H1 (cell line): ENCODE measurements around the gene MOK. TPM values are rescaled to one million over a fixed set of nuclear protein-coding genes. Genes with fewer than 3 reads are reported as not detected.
A peak's percentile ranks its signal among the peaks of the same experiment; 100 is the strongest.

Experiments
- CTCF ChIA-PET: fragments of 300-600 bp; sonication (Branson Sonifier 250); formaldehyde crosslinking; loops from one replicate; lab custom pipeline; 2021; ENCODE audit not compliant: partially characterized antibody; lab: Charles Lee
- POLR2A ChIA-PET: fragments of 300-600 bp; sonication (Branson Sonifier 250); formaldehyde crosslinking; loops from one replicate; lab custom pipeline; 2021; ENCODE audit warnings: inconsistent platforms; ENCODE audit not compliant: partially characterized antibody; lab: Charles Lee
- DNase-seq, 2 experiments: peaks; one replicate each; pipeline versions ENCODE4 v3.0.0 to v3.0.0-alpha.2; 2010 to 2022; ENCODE audit warnings: low spot score in 2 of 2, low read depth in 1 of 2, mixed read lengths in 1 of 2
- FAIRE-seq: peaks from 2 replicates; lab custom pipeline; 2011; peaks lifted over from hg19 to GRCh38; lab: Jason Lieb, UNC
- H2AFZ ChIP-seq: 2 replicates; pipeline ENCODE4 v1.8.1; 2012; ENCODE audit warnings: low read length, inconsistent platforms
- H2AK5ac ChIP-seq: 2 replicates; pipeline ENCODE4 v1.6.1; 2013; ENCODE audit warnings: low read depth, low read length
- H2BK120ac ChIP-seq: replicated peaks from 2 replicates; pipeline ENCODE3; 2013; ENCODE audit warnings: low read depth, low read length, inconsistent platforms
- H2BK12ac ChIP-seq: 2 replicates; pipeline ENCODE4 v1.6.1; 2013; ENCODE audit warnings: low read depth, low read length
- H2BK15ac ChIP-seq: 2 replicates; pipeline ENCODE4 v1.6.1; 2013; ENCODE audit warnings: low read length
- H2BK20ac ChIP-seq: 2 replicates; pipeline ENCODE4 v1.6.1; 2013; ENCODE audit warnings: low read length
- H2BK5ac ChIP-seq: 2 replicates; pipeline ENCODE4 v1.6.1; 2013; ENCODE audit warnings: low read depth, low read length
- H3K14ac ChIP-seq: 2 replicates; pipeline ENCODE4 v1.6.1; 2013; ENCODE audit warnings: inconsistent platforms; ENCODE audit not compliant: insufficient read length
- H3K18ac ChIP-seq: 2 replicates; pipeline ENCODE4 v1.6.1; 2013; ENCODE audit warnings: low read length; ENCODE audit errors: extremely low read depth
- H3K23ac ChIP-seq: 2 replicates; pipeline ENCODE4 v1.6.1; 2013; ENCODE audit warnings: inconsistent platforms; ENCODE audit not compliant: insufficient read length
- H3K23me2 ChIP-seq: 2 replicates; pipeline ENCODE4 v1.6.1; 2013; ENCODE audit warnings: low read depth, low read length
- H3K27ac ChIP-seq: 2 replicates; pipeline ENCODE4 v1.6.1; 2011; ENCODE audit warnings: low read depth, low read length, inconsistent platforms
- H3K27me3 ChIP-seq, 4 experiments: replicated peaks in 1 of 4; 1 replicate in 1 of 4; 2 replicates in 3 of 4; pipeline versions ENCODE4 v1.6.1 to v1.8.1; 2011 to 2013; ENCODE audit warnings: low read length in 3 of 4, mild to moderate bottlenecking in 3 of 4, inconsistent platforms in 2 of 4, mixed read lengths in 2 of 4, moderate library complexity in 1 of 4; ENCODE audit not compliant: control insufficient read depth in 3 of 4, insufficient read depth in 3 of 4; ENCODE audit errors: extremely low read depth in 1 of 4
- H3K36me3 ChIP-seq, 4 experiments: 2 replicates each; pipeline versions ENCODE4 v1.6.1 to v1.8.1; 2011 to 2013; ENCODE audit warnings: mild to moderate bottlenecking in 4 of 4, low read length in 3 of 4, moderate library complexity in 2 of 4, control low read depth in 1 of 4, inconsistent platforms in 1 of 4; ENCODE audit not compliant: insufficient read depth in 4 of 4, control insufficient read depth in 2 of 4
- H3K4ac ChIP-seq: replicated peaks from 2 replicates; pipeline ENCODE3; 2013; ENCODE audit warnings: low read length, low read depth, mixed read lengths, inconsistent platforms; ENCODE audit not compliant: insufficient read length
- H3K4me1 ChIP-seq, 4 experiments: replicated peaks in 1 of 4; 1 replicate in 1 of 4; 2 replicates in 3 of 4; pipeline versions ENCODE4 v1.6.1 to v1.8.1; 2011 to 2013; ENCODE audit warnings: low read length in 3 of 4, inconsistent platforms in 2 of 4, mixed read lengths in 1 of 4; ENCODE audit not compliant: insufficient read depth in 4 of 4, control insufficient read depth in 3 of 4
- H3K4me2 ChIP-seq, 2 experiments: 2 replicates each; pipeline versions ENCODE4 v1.6.1 to v1.8.1; 2011 to 2013; ENCODE audit warnings: low read depth in 2 of 2, low read length in 2 of 2, control low read depth in 1 of 2, inconsistent platforms in 1 of 2, mild to moderate bottlenecking in 1 of 2; ENCODE audit not compliant: insufficient read depth in 1 of 2
- H3K4me3 ChIP-seq, 4 experiments: fragments of 200-600, 300-600 bp in 1 of 4; sonication (generic), shearing (Covaris generic), sonication (Bioruptor Twin) in 1 of 4; 2 replicates each; pipeline versions ENCODE4 v1.5.1 to v1.8.1; 2011 to 2016; ENCODE audit warnings: low read length in 4 of 4, low read depth in 3 of 4, control low read depth in 2 of 4, inconsistent platforms in 2 of 4, mild to moderate bottlenecking in 2 of 4, mixed read lengths in 1 of 4, moderate library complexity in 1 of 4; ENCODE audit not compliant: insufficient read depth in 2 of 4; ENCODE audit errors: extremely low read depth in 1 of 4
- H3K56ac ChIP-seq: replicated peaks from 2 replicates; pipeline ENCODE3; 2013; ENCODE audit warnings: low read depth, mild to moderate bottlenecking, mixed read lengths, low read length, inconsistent platforms; ENCODE audit not compliant: insufficient read length
- H3K79me1 ChIP-seq: 2 replicates; pipeline ENCODE4 v1.6.1; 2013; ENCODE audit warnings: low read depth, low read length, control low read depth
- H3K79me2 ChIP-seq, 2 experiments: 2 replicates each; pipeline versions ENCODE4 v1.6.1 to v1.8.1; 2012 to 2013; ENCODE audit warnings: low read length in 2 of 2, mild to moderate bottlenecking in 2 of 2, inconsistent platforms in 1 of 2; ENCODE audit not compliant: insufficient read depth in 2 of 2, control insufficient read depth in 1 of 2
- H3K9ac ChIP-seq, 4 experiments: replicated peaks in 1 of 4; 1 replicate in 1 of 4; 2 replicates in 3 of 4; pipeline versions ENCODE4 v1.6.1 to v1.8.1; 2011 to 2013; ENCODE audit warnings: low read depth in 3 of 4, low read length in 3 of 4, control low read depth in 2 of 4, mild to moderate bottlenecking in 2 of 4, moderate library complexity in 2 of 4, inconsistent platforms in 1 of 4; ENCODE audit errors: extremely low read depth in 1 of 4
- H3K9me3 ChIP-seq, 2 experiments: 2 replicates each; pipeline versions ENCODE4 v1.6.1 to v1.8.1; 2012 to 2013; ENCODE audit warnings: mild to moderate bottlenecking in 2 of 2, moderate library complexity in 2 of 2, control low read depth in 1 of 2, inconsistent platforms in 1 of 2, low read depth in 1 of 2, low read length in 1 of 2, mixed read lengths in 1 of 2; ENCODE audit not compliant: insufficient read depth in 2 of 2
- H4K20me1 ChIP-seq, 2 experiments: replicated peaks in 1 of 2; 2 replicates each; pipeline versions ENCODE3 to v1.8.1; 2011 to 2013; ENCODE audit warnings: inconsistent platforms in 2 of 2, low read length in 2 of 2, mild to moderate bottlenecking in 1 of 2; ENCODE audit not compliant: insufficient read depth in 2 of 2, control insufficient read depth in 1 of 2
- H4K5ac ChIP-seq: 2 replicates; pipeline ENCODE4 v1.6.1; 2013; ENCODE audit warnings: low read length, low read depth, mixed read lengths, inconsistent platforms; ENCODE audit not compliant: insufficient read length
- H4K8ac ChIP-seq: 2 replicates; pipeline ENCODE4 v1.8.0; 2013; ENCODE audit warnings: mild to moderate bottlenecking, moderate library complexity, low read length, inconsistent platforms; ENCODE audit not compliant: insufficient read depth; ENCODE audit errors: extremely low read depth
- H4K91ac ChIP-seq: replicated peaks from 2 replicates; pipeline ENCODE3; 2013; ENCODE audit warnings: low read length, mixed read lengths, inconsistent platforms; ENCODE audit not compliant: insufficient read length
- HDAC6 ChIP-seq: IDR thresholded peaks from one replicate; pipeline ENCODE4 v1.7.1; 2012; ENCODE audit warnings: low read depth, mild to moderate bottlenecking, inconsistent platforms, low read length, moderate library complexity
- WGBS, 2 experiments: shearing (Covaris generic) in 1 of 2; methylation state at CpG; one replicate each; pipeline versions ENCODE4 v1.1.6 to v1.1.7; 2013 to 2015; ENCODE audit warnings: low lambda C conversion rate in 2 of 2, mixed read lengths in 2 of 2, inconsistent platforms in 1 of 2, low coverage in 1 of 2, missing lambda C conversion rate in 1 of 2; ENCODE audit not compliant: insufficient replicate concordance in 2 of 2, insufficient coverage in 1 of 2, insufficient read length in 1 of 2; ENCODE audit errors: extremely low coverage in 1 of 2, missing lambda C conversion rate in 1 of 2; 5-methylcytosine and 5-hydroxymethylcytosine counted together
- polyA plus RNA-seq, 7 experiments: library from polyadenylated mRNA; depleted of rRNA in 3 of 7; stranded (reverse) in 5 of 7; unstranded in 2 of 7; fragments of >200 nt in 5 of 7; fragments of 200-250 nt in 2 of 7; gene quantifications; 1 replicate in 5 of 7; 2 replicates in 1 of 7; 4 replicates in 1 of 7; pipeline versions ENCODE4 v1.2.1 to v1.2.3, GENCODE V29; 2011 to 2013; ENCODE audit warnings: missing spikeins in 2 of 7, mixed read lengths in 2 of 7
- total RNA-seq: library from RNA; stranded (reverse); fragmentation: NEBNext Ultra II Directional; extraction: Animal tissue kit (Norgen Biotek cat#: 25700); gene quantifications from 2 replicates; pipeline ENCODE4 v1.2.1, GENCODE V29; 2021
- TF ChIP-seq, protein P1 (sequence below), 3 experiments: IDR thresholded peaks; 1 replicate in 2 of 3; 2 replicates in 1 of 3; pipeline versions ENCODE4 v1.5.1 to v1.6.1; 2011; ENCODE audit warnings: low read length in 3 of 3, mild to moderate bottlenecking in 3 of 3, inconsistent platforms in 2 of 3, low read depth in 1 of 3, moderate library complexity in 1 of 3; ENCODE audit not compliant: insufficient read depth in 1 of 3; ENCODE audit errors: control extremely low read depth in 1 of 3

MOK gene
- total and polyA plus RNA-seq, 2 of the 8 experiments (the other 6 are each of a cell fraction or from before 2014, with no cell fraction given) = 2.1 to 2.5 TPM

DNA sequence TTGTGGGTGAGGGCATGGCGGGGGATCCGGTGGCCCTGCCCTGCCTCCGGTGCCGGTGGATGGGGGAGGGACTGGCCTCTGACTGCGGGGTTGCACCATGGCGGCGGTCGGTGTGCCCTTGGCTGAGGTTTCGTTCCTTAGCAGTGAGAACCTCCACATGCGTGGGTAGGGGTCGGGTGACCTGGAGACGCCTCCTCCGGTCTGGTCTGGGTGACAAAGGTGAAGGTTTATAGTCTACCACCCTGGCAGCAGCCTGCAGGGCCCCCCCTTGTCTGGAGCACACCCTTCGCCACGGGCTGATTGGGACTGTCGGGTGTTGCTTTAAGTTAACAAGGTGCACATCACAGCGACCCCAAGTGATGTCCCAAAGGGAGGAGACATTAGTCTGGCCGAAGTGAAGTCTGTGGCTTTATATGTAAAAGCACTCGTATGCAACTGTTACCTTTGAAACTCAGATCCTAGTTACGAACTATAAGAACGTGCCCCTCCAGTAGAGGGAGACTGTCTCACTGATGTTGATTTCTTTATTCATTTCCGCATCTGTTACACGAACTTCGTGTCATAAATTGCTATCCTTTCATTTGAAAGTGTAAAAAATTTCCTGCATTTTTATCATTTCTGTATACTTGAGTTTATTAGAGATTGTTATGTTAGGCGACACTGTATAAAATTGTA, 90.8 kb downstream of the MOK start:
- Histone ChIP-seq H4K5ac (no peak overlapping the region), H3K27me3 (no peaks in the 10 kb centered on the region), H3K18ac (no peak overlapping the region), H2BK15ac (no peak overlapping the region), H3K4me3 (no peak overlapping the region), H3K4me2 (no peak overlapping the region), H3K36me3 (0 out of 8 replicates have a peak, but pooled peaks cover 0 to 3% (median 0%) of the 10 kb centered on the region in 4 experiments), H2BK5ac (no peak overlapping the region; the same call in 1 of the 2 replicates), H4K20me1 (peaks cover 2 to 20% of the 10 kb centered on the region in 2 experiments), H3K23me2 (no peaks in the 10 kb centered on the region), H3K79me1 (peaks cover 10% of the 10 kb centered on the region), H3K9ac (no peak overlapping the region), H3K79me2 (peaks cover 0 to 21% of the 10 kb centered on the region in 2 experiments; a peak in 2 of 4 replicates), H3K4ac (no peak overlapping the region), H2BK20ac (no peak overlapping the region), H3K27ac (no peak overlapping the region), H4K91ac (no peak overlapping the region), H3K56ac (no peak overlapping the region), H4K8ac (no peak overlapping the region), H3K9me3 (no peaks in the 10 kb centered on the region), H2AK5ac (no peak overlapping the region), H2AFZ (no peak overlapping the region), H3K4me1 (peaks cover 0 to 12% (median 0%) of the 10 kb centered on the region in 4 experiments; a peak in 2 of 7 replicates), H3K14ac (no peak overlapping the region), H2BK120ac (no peak overlapping the region), H2BK12ac (no peak overlapping the region), H3K23ac (no peak overlapping the region)
- no peak for DNase-seq
- ChIA-PET POLR2A (interaction anchor here (0.9 to 1.3 kb wide), 2 partner anchors 10 to 126 kb away, joined by 3 to 4 read pairs; no protein-coding TSS in a partner anchor), CTCF (interaction anchor here (0.6 to 2.8 kb wide), 11 partner anchors 7 to 644 kb away, joined by 3 to 17 read pairs (median 5); no protein-coding TSS in a partner anchor)
- WGBS, 2 experiments = 92% methylated on average over 25 of the region's 25 CpGs; no CpG with 5 or more reads in 1 of the 2 experiments
- FAIRE-seq = peak; percentile 19
- TF ChIP-seq HDAC6 = no peak
- TF ChIP-seq, protein P1, sequence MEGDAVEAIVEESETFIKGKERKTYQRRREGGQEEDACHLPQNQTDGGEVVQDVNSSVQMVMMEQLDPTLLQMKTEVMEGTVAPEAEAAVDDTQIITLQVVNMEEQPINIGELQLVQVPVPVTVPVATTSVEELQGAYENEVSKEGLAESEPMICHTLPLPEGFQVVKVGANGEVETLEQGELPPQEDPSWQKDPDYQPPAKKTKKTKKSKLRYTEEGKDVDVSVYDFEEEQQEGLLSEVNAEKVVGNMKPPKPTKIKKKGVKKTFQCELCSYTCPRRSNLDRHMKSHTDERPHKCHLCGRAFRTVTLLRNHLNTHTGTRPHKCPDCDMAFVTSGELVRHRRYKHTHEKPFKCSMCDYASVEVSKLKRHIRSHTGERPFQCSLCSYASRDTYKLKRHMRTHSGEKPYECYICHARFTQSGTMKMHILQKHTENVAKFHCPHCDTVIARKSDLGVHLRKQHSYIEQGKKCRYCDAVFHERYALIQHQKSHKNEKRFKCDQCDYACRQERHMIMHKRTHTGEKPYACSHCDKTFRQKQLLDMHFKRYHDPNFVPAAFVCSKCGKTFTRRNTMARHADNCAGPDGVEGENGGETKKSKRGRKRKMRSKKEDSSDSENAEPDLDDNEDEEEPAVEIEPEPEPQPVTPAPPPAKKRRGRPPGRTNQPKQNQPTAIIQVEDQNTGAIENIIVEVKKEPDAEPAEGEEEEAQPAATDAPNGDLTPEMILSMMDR (IDR thresholded peaks at IDR 0.05; ENCODE audit: control extremely low read depth in 1 of 3, insufficient read depth in 1 of 3, low read depth in 1 of 3, low read length in 3 of 3) = peak in 1 of 3 experiments; percentile 37; a peak in 1 of 4 replicates
